GM12878 (cell line): ENCODE data around the gene OR52E1. TPM values are rescaled to one million over a fixed set of nuclear protein-coding genes. Genes with fewer than 3 reads are reported as not detected.
"Not testable (repeated sequence)": the region's sequence is repeated elsewhere in the genome, so short reads cannot be mapped to it uniquely, and the experiment has no call there.

Experiments used
- ATAC-seq: fragments of 200-7000 bp; cut with Tn5 transposase; 3 replicates; pipeline ENCODE4 v1.9.1; 2020; ENCODE audit warnings: mild to moderate bottlenecking, moderate library complexity
- BruUV-seq: library from RNA; stranded (reverse); fragments of 400-500 nt; replicated peaks from 2 replicates; lab custom pipeline; 2021; lab: Mats Ljungman, UMichigan
- CTCF ChIA-PET: fragments of 300-600 bp; sonication (Branson Sonifier 250); formaldehyde crosslinking; extraction: SDS; loops from one replicate; lab custom pipeline; 2021; ENCODE audit warnings: inconsistent platforms; lab: Yijun Ruan, JAX
- POLR2A ChIA-PET: fragments of 350-600 bp; formaldehyde crosslinking; extraction: SDS; loops from one replicate; lab custom pipeline; 2021; ENCODE audit warnings: inconsistent platforms; lab: Charles Lee
- RAD21 ChIA-PET: fragments of 300-600 bp; sonication (Branson Sonifier 250); formaldehyde crosslinking; loops from one replicate; lab custom pipeline; 2023; ENCODE audit warnings: antibody characterized with exemption; ENCODE audit not compliant: unreplicated experiment; lab: Charles Lee
- SMC1A ChIA-PET: fragments of 300-600 bp; sonication (Branson Sonifier 250); formaldehyde crosslinking; loops from one replicate; lab custom pipeline; 2023; ENCODE audit not compliant: unreplicated experiment, uncharacterized antibody; lab: Charles Lee
- DNase-seq: peaks from one replicate; pipeline ENCODE4 v3.0.0-alpha.2; 2011; ENCODE audit warnings: low read depth, low spot score
- FAIRE-seq: peaks from 3 replicates; lab custom pipeline; 2011; peaks lifted over from hg19 to GRCh38; lab: Jason Lieb, UNC
- H2AFZ ChIP-seq: 2 replicates; pipeline ENCODE4 v1.6.0; 2011; ENCODE audit warnings: low read depth, low read length, control low read depth; ENCODE audit not compliant: control insufficient read depth
- H3K27ac ChIP-seq: 2 replicates; pipeline ENCODE4 v1.5.1; 2011; ENCODE audit warnings: control low read depth; ENCODE audit not compliant: control insufficient read depth, insufficient read depth
- H3K27me3 ChIP-seq, 2 experiments: replicated peaks in 1 of 2; 2 replicates each; pipeline versions ENCODE4 v1.6.0 to v1.6.1; 2011; ENCODE audit warnings: low read length in 1 of 2; ENCODE audit not compliant: control insufficient read depth in 2 of 2, insufficient read depth in 2 of 2
- H3K36me3 ChIP-seq, 2 experiments: 2 replicates each; pipeline ENCODE4 v1.5.1; 2011; ENCODE audit warnings: low read length in 1 of 2; ENCODE audit not compliant: control insufficient read depth in 2 of 2, insufficient read depth in 2 of 2
- H3K4me1 ChIP-seq: 2 replicates; pipeline ENCODE4 v1.6.1; 2011; ENCODE audit warnings: mild to moderate bottlenecking, low read length, moderate library complexity, mixed read lengths; ENCODE audit not compliant: control insufficient read depth, insufficient read depth
- H3K4me2 ChIP-seq: 2 replicates; pipeline ENCODE4 v1.6.0; 2011; ENCODE audit warnings: control low read depth; ENCODE audit not compliant: control insufficient read depth, insufficient read depth
- H3K4me3 ChIP-seq: fragments of 200-600 bp; sonication (generic); 2 replicates; pipeline ENCODE4 v1.5.1; 2016
- H3K79me2 ChIP-seq: 2 replicates; pipeline ENCODE4 v1.6.0; 2011; ENCODE audit warnings: low read length; ENCODE audit not compliant: control insufficient read depth, insufficient read depth
- H3K9ac ChIP-seq: 2 replicates; pipeline ENCODE4 v1.8.0; 2011; ENCODE audit warnings: low read length, control low read depth, mixed read lengths; ENCODE audit not compliant: control insufficient read depth, insufficient read depth
- H3K9me3 ChIP-seq: replicated peaks from 3 replicates; pipeline ENCODE4 v1.5.1; 2011; ENCODE audit warnings: mild to moderate bottlenecking, low read length; ENCODE audit not compliant: control insufficient read depth, insufficient read depth
- H4K20me1 ChIP-seq: 2 replicates; pipeline ENCODE4 v1.6.0; 2011; ENCODE audit not compliant: control insufficient read depth, insufficient read depth
- CBFB ChIP-seq: IDR thresholded peaks from 2 replicates; pipeline ENCODE4 v1.6.1; 2016; ENCODE audit warnings: antibody characterized with exemption, low read depth
- CREM ChIP-seq: IDR thresholded peaks from 2 replicates; pipeline ENCODE4 v1.6.1; 2014; ENCODE audit warnings: antibody characterized with exemption, low read depth
- ESRRA ChIP-seq: IDR thresholded peaks from 2 replicates; pipeline ENCODE4 v1.6.1; 2012; ENCODE audit warnings: mild to moderate bottlenecking, low read length, improper control_type of control experiment
- SMC3 ChIP-seq: IDR thresholded peaks from 2 replicates; pipeline ENCODE4 v1.6.1; 2011; ENCODE audit warnings: low read length, improper control_type of control experiment, borderline replicate concordance
- WGBS: methylation state at CpG from one replicate; pipeline ENCODE4 v1.1.6; 2016; ENCODE audit warnings: low lambda C conversion rate; ENCODE audit not compliant: insufficient replicate concordance, insufficient coverage; ENCODE audit errors: missing lambda C conversion rate; 5-methylcytosine and 5-hydroxymethylcytosine counted together
- in situ Hi-C: fragments of 300-500 bp; cut with MboI; formaldehyde crosslinking; loops from 9 replicates; pipeline ENCODE4 v1.14.3; 2018; ENCODE audit warnings: mixed read lengths
- intact Hi-C: fragments of 100-400 bp; cut with micrococcal nuclease; formaldehyde crosslinking; loops from one replicate; pipeline ENCODE4 v1.14.2; 2022; ENCODE audit not compliant: unreplicated experiment
- polyA plus RNA-seq, 11 experiments: library from polyadenylated mRNA; depleted of rRNA in 4 of 11; unstranded in 6 of 11; stranded (reverse) in 5 of 11; fragments of >200 nt; fragmentation: Nextera tagmentation in 4 of 11; fragmentation: Illumina TruSeq in 1 of 11; extraction: Ambion mirVana in 4 of 11; extraction: Trizol in 1 of 11; gene quantifications; 1 replicate in 1 of 11; 2 replicates in 10 of 11; pipeline versions ENCODE4 v1.2.1 to v1.2.3, GENCODE V29; 2011 to 2016; ENCODE audit warnings: inconsistent platforms in 2 of 11, missing spikeins in 2 of 11, low read depth in 1 of 11
- total RNA-seq, 4 experiments: library from RNA; depleted of rRNA in 3 of 4; stranded (reverse); fragments of >200 nt in 3 of 4; fragmentation: Illumina TruSeq in 1 of 4; extraction: Trizol in 1 of 4; gene quantifications; 2 replicates each; pipeline versions ENCODE4 v1.2.1 to v1.2.3, GENCODE V29; 2013 to 2021

OR52E1 gene
- total and polyA plus RNA-seq, 10 of the 15 experiments (the other 5 are each of a cell fraction or from before 2014, with no cell fraction given): not detected

DNA sequence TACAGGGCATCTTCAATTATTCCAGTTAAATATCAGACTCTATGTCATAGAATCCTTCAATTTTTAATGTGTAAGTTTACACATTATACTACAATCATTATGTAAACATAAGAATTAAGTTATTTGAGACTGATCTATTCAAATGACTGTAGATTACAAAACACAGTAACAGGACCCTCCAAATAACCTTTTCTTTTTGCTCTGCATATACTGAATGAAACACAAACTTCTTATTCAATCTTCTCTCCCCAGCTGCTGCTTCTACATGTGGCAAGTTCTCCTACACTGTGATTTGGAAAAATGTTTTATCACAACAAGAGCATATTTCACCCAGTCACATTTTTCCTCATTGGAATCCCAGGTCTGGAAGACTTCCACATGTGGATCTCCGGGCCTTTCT, 23.1 kb upstream of the OR52E1 start, which contains the start of gene OR52J3:
Gene OR52J3, plus strand, starts transcription at position 301 of the 400 bp plus-strand sequence. Its CDS starts 0 bp downstream, at position 301.
- Histone ChIP-seq H3K27ac (no peak within 1 kb of the TSS), H3K4me1 (no peaks in the 10 kb centered on the region), H3K36me3 (no peaks in the 10 kb centered on the region), H4K20me1 (no peaks in the 10 kb centered on the region), H2AFZ (no peak within 1 kb of the TSS), H3K4me3 (no peak within 1 kb of the TSS), H3K4me2 (no peak within 1 kb of the TSS), H3K9me3 (no peaks in the 10 kb centered on the region), H3K9ac (no peak within 1 kb of the TSS), H3K27me3 (no peaks in the 10 kb centered on the region), H3K79me2 (no peaks in the 10 kb centered on the region)
- SMC1A ChIA-PET: no interaction called here
- FAIRE-seq (no peak), DNase-seq (no peak), ATAC-seq (no peak)
- CTCF ChIA-PET: no interaction called here
- POLR2A ChIA-PET: no interaction called here
- in situ Hi-C loops (no loop called here), intact Hi-C loops (no loop called here)
- RAD21 ChIA-PET: no interaction called here
- no TSS peak for BruUV-seq
- WGBS: 58% methylated on average over 1 of the region's 1 CpG
- TF ChIP-seq CBFB (no peak), ESRRA (no peak)

DNA sequence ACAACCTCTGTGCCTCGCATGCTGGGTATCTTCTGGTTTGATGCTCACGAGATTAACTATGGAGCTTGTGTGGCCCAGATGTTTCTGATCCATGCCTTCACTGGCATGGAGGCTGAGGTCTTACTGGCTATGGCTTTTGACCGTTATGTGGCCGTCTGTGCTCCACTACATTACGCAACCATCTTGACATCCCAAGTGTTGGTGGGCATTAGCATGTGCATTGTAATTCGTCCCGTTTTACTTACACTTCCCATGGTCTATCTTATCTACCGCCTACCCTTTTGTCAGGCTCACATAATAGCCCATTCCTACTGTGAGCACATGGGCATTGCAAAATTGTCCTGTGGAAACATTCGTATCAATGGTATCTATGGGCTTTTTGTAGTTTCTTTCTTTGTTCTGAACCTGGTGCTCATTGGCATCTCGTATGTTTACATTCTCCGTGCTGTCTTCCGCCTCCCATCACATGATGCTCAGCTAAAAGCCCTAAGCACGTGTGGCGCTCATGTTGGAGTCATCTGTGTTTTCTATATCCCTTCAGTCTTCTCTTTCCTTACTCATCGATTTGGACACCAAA, 22.5 kb upstream of the OR52E1 start:
- H3K4me1 ChIP-seq: no peaks in the 10 kb centered on the region
- no peaks in the 10 kb centered on the region for H3K36me3 ChIP-seq
- RAD21 ChIA-PET: no interaction called here
- no peak for TF ChIP-seq SMC3
- no peak for TF ChIP-seq CREM
- TF ChIP-seq, all 136 proteins: peak for 0
- ATAC-seq: no peak
- POLR2A ChIA-PET: no interaction called here
- no peak overlapping the region for H3K4me3 ChIP-seq
- no peaks in the 10 kb centered on the region for H3K79me2 ChIP-seq
- WGBS: 42% methylated on average over 15 of the region's 15 CpGs
- in situ Hi-C loops: no loop called here
- H3K27me3 ChIP-seq: no peaks in the 10 kb centered on the region
- H4K20me1 ChIP-seq: no peaks in the 10 kb centered on the region
- BruUV-seq: no TSS peak
- CTCF ChIA-PET: no interaction called here
- H3K9me3 ChIP-seq: no peaks in the 10 kb centered on the region
- no peak for FAIRE-seq
- intact Hi-C loops: no loop called here
- no peak overlapping the region for H3K27ac ChIP-seq
- no peak overlapping the region for H3K9ac ChIP-seq
- no peak overlapping the region for H2AFZ ChIP-seq
- no peak overlapping the region for H3K4me2 ChIP-seq
- no peak for DNase-seq
- SMC1A ChIA-PET: no interaction called here

DNA sequence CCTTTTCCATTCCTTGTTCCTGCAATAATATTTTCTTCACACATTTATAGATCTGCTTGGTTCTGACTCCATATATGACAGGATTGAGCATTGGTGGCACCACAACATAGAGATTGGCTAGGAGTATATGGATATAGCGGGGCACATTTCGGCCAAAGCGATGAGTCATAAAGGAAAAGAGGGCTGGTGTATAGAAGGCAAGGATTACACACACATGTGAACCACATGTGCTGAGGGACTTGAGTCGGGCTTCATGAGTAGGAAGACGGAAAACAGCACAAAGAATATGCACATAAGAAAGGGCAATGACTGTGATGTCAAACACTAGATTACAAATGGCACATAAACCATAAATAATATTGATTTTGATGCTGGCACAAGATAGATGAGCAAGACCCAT, 10.7 kb upstream of the OR52E1 start:
- DNase-seq, H3K79me2 ChIP-seq, intact Hi-C loops, POLR2A ChIA-PET, CTCF ChIA-PET, RAD21 ChIA-PET, SMC1A ChIA-PET, BruUV-seq, H3K27ac ChIP-seq, H3K4me2 ChIP-seq, in situ Hi-C loops, H3K4me1 ChIP-seq, H3K27me3 ChIP-seq, H2AFZ ChIP-seq, FAIRE-seq, H3K9me3 ChIP-seq, H3K4me3 ChIP-seq, H3K9ac ChIP-seq, H4K20me1 ChIP-seq, H3K36me3 ChIP-seq, ATAC-seq: not testable (repeated sequence)
- WGBS: 28% methylated on average over 5 of the region's 5 CpGs
